Adrenal gland (tissue), 12 donors: ENCODE measurements around the gene CTU2. TPM values are rescaled to one million over a fixed set of nuclear protein-coding genes. Genes with fewer than 3 reads are reported as not detected.

ENCODE experiments used
- DNase-seq, 7 donors: peaks; one replicate each; pipeline ENCODE4 v3.0.0-alpha.2; 2019 to 2020
- H3K27ac ChIP-seq, 5 donors: fragments of 200-600 bp; sonication (generic) in 4 of 5; 1 replicate in 3 of 5; 2 replicates in 2 of 5; pipeline versions ENCODE4 v1.5.1 to v1.8.0; 2016 to 2020; ENCODE audit warnings: mild to moderate bottlenecking in 1 of 5
- H3K27me3 ChIP-seq: fragments of 200-600 bp; 2 replicates; pipeline ENCODE4 v1.8.0; 2021
- H3K36me3 ChIP-seq, 2 donors: fragments of 200-600 bp; replicated peaks in 1 of 2; 1 replicate in 1 of 2; 2 replicates in 1 of 2; pipeline versions ENCODE4 v1.5.1 to v1.8.0; 2018 to 2022
- H3K4me1 ChIP-seq, 2 donors: fragments of 200-600 bp; replicated peaks in 1 of 2; 1 replicate in 1 of 2; 2 replicates in 1 of 2; pipeline versions ENCODE4 v1.5.1 to v1.8.0; 2018 to 2021
- H3K4me3 ChIP-seq, 4 donors: fragments of 200-600 bp; sonication (generic) in 3 of 4; one replicate each; pipeline ENCODE4 v1.5.1; 2016 to 2018
- H3K9me3 ChIP-seq, 3 donors: fragments of 200-600 bp; sonication (generic) in 1 of 3; replicated peaks in 1 of 3; 1 replicate in 2 of 3; 2 replicates in 1 of 3; pipeline versions ENCODE4 v1.5.1 to v1.8.0; 2016 to 2021
- CTCF ChIP-seq, 6 experiments: fragments of 450-650 bp in 4 of 6; fragments of 200-600 bp in 2 of 6; sonication (generic) in 1 of 6; IDR thresholded peaks; 1 replicate in 5 of 6; 2 replicates in 1 of 6; pipeline versions ENCODE4 v1.5.1 to v1.8.0; 2016 to 2021; ENCODE audit warnings: antibody characterized with exemption in 6 of 6, mild to moderate bottlenecking in 2 of 6, moderate library complexity in 1 of 6
- POLR2A ChIP-seq, 2 donors: fragments of 450-650 bp; IDR thresholded peaks; one replicate each; pipeline ENCODE4 v1.6.1; 2017; ENCODE audit warnings: antibody characterized with exemption in 2 of 2, mild to moderate bottlenecking in 2 of 2, moderate library complexity in 1 of 2
- WGBS, 4 donors: extraction: QIAGEN DNeasy Blood & Tissue Kit in 2 of 4; methylation state at CpG; one replicate each; pipeline versions ENCODE4 v1.1.5 to v1.1.7; 2013 to 2017; 5-methylcytosine and 5-hydroxymethylcytosine counted together
- intact Hi-C, 2 donors: fragments of 100-400 bp; cut with DNase I; formaldehyde crosslinking; loops; one replicate each; pipeline versions ENCODE4 v1.14.1 to v1.15.0; 2022 to 2023
- polyA plus RNA-seq, 3 donors: library from polyadenylated mRNA; stranded (reverse); fragments of 200-250 nt in 2 of 3; fragments of 350-450 nt in 1 of 3; fragmentation: Illumina TruSeq in 1 of 3; extraction: RNeasy Lipid Tissue Mini Kit (QIAGEN cat#74804) in 1 of 3; gene quantifications; one replicate each; pipeline ENCODE4 v1.2.3, GENCODE V29; 2013 to 2014
- total RNA-seq, 9 donors: library from RNA; depleted of rRNA in 4 of 9; stranded (reverse); fragments of >200 nt in 4 of 9; fragments of 120-200 nt in 1 of 9; fragmentation: NEBNext Ultra II Directional in 1 of 9; extraction: Animal tissue kit (Norgen Biotek cat#: 25700) in 1 of 9; gene quantifications; one replicate each; pipeline versions ENCODE4 v1.1.0 to v1.2.4, GENCODE V29; 2013 to 2023
- donor health status: healthy with polysubstance abuse.
- donor health status: Bipolar disorder and iron deficiency.
- donor health status: DM: yes; HTN: yes; CAD: no.
- donor health status: DM: no; HTN: no; CAD: no.
- donor health status: DM: no; HTN: no; CAD: no.
- donor health status: DM: yes; HTN: yes; CAD: no.

The CTU2 gene
- total and polyA plus RNA-seq, 12 donors: 3.6 to 43.8 (median 14.0) TPM

GRCh38 chr16:88659160-88659559, 47.1 kb upstream of the CTU2 start:
- peaks cover 6 to 13% of the 10 kb centered on the region in 2 donors for H3K4me1 ChIP-seq
- TF ChIP-seq POLR2A (IDR thresholded peaks at IDR 0.05) (no peak), CTCF (IDR thresholded peaks at IDR 0.05) (no peak)
- no peak for DNase-seq
- no peak overlapping the region for H3K27ac ChIP-seq
- no peaks in the 10 kb centered on the region for H3K9me3 ChIP-seq
- no peaks in the 10 kb centered on the region for H3K27me3 ChIP-seq
- intact Hi-C loops: no loop called here
- 91 to 97% (median 94%) methylated on average over 10 to 25 of the region's 25 CpGs for WGBS, 4 donors
- H3K4me3 ChIP-seq: no peak overlapping the region
- peaks cover 0 to 13% of the 10 kb centered on the region in 2 donors for H3K36me3 ChIP-seq

- Histone ChIP-seq H3K9me3 (no peaks in the 10 kb centered on the region), H3K36me3 (no peaks in the 10 kb centered on the region), H3K27me3 (no peaks in the 10 kb centered on the region), H3K27ac (no peak overlapping the region), H3K4me1 (peaks cover 6 to 14% of the 10 kb centered on the region in 2 donors), H3K4me3 (no peak overlapping the region)
- whole genome bisulfite sequencing, 4 donors: 84 to 91% (median 87%) methylated on average over 10 of the region's 10 CpGs
- intact Hi-C loops: loop anchor here in 1 of 2 donors (2.0 kb wide), 1 partner anchor 25 kb away; the partner anchor contains the start of gene SNAI3
- TF ChIP-seq POLR2A (IDR thresholded peaks at IDR 0.05) (no peak), CTCF (IDR thresholded peaks at IDR 0.05) (no peak)
- DNase-seq: no peak
Measured at GRCh38 chr16:88661468-88661867, 44.8 kb upstream of the CTU2 start.

- Histone ChIP-seq H3K9me3 (no peaks in the 10 kb centered on the region), H3K4me1 (peaks cover 6 to 14% of the 10 kb centered on the region in 2 donors), H3K4me3 (peak overlapping the region; percentile 39 to 83 (median 72)), H3K27ac (peak overlapping the region; percentile 49 to 90 (median 81)), H3K27me3 (no peaks in the 10 kb centered on the region), H3K36me3 (no peaks in the 10 kb centered on the region)
- intact Hi-C loops: no loop called here
- no peak for TF ChIP-seq CTCF (IDR thresholded peaks at IDR 0.05)
- TF ChIP-seq POLR2A (IDR thresholded peaks at IDR 0.05): no peak
- DNase-seq: no peak
- WGBS, 4 donors: 2 to 7% (median 3%) methylated on average over 8 to 49 of the region's 49 CpGs
Measured at GRCh38 chr16:88662222-88662842, 44.0 kb upstream of the CTU2 start.

- Histone ChIP-seq H3K4me1 (peaks cover 6 to 14% of the 10 kb centered on the region in 2 donors), H3K36me3 (no peaks in the 10 kb centered on the region), H3K27me3 (no peaks in the 10 kb centered on the region), H3K27ac (peak within 1 kb of the TSS; percentile 49 to 90 (median 81)), H3K4me3 (peak within 1 kb of the TSS; percentile 50 to 83 (median 72)), H3K9me3 (no peaks in the 10 kb centered on the region)
- peak; percentile 97 to 99 (median 98) for DNase-seq
- WGBS, 4 donors: 0 to 1% (median 0%) methylated on average over 21 to 88 of the region's 88 CpGs
- TF ChIP-seq CTCF (IDR thresholded peaks at IDR 0.05) (peak in 1 of 6 experiments; percentile 7), POLR2A (IDR thresholded peaks at IDR 0.05) (peak; percentile 86 to 95)
- intact Hi-C loops: no loop called here
Measured at GRCh38 chr16:88662843-88663606, 43.3 kb upstream of the CTU2 start, which contains the start of gene MVD. MVD (minus strand) TSS chr16:88663091; CDS start chr16:88663080, 11 bp downstream.
